Measurements from ENCODE around the gene RPS17.

GRCh38 chr15:82569834-82570233 is 29.6 kb upstream of the RPS17 start:
- TF ChIP-seq CTCF (conservative IDR thresholded peaks at IDR 0.05; ENCODE audit: low read length) (no peak), EZH2phosphoT487 (IDR thresholded peaks at IDR 0.05; ENCODE audit: borderline replicate concordance) (no peak)

Measured in Loucy (cell line).